K562 (cell line): ENCODE results near the gene SFRP2. TPM values are rescaled to one million over a fixed set of nuclear protein-coding genes. Genes with fewer than 3 reads are reported as not detected.
A peak's percentile ranks its signal among the peaks of the same experiment; 100 is the strongest.

Source experiments
- ATAC-seq: fragments of 200-7000 bp; cut with Tn5 transposase; 3 replicates; pipeline ENCODE4 v1.9.1; 2020; ENCODE audit warnings: moderate library complexity
- BruUV-seq: library from RNA; stranded (reverse); fragments of 400-500 nt; replicated peaks from 2 replicates; lab custom pipeline; 2021; lab: Mats Ljungman, UMichigan
- CTCF ChIA-PET: fragments of 300-600 bp; formaldehyde crosslinking; extraction: SDS; loops from one replicate; lab custom pipeline; 2021; ENCODE audit warnings: low intra/inter-chr PET ratio; lab: Yijun Ruan, JAX
- POLR2A ChIA-PET: fragments of 300-600, 350-650 bp; sonication (Branson Sonifier 250); formaldehyde crosslinking; extraction: SDS; loops from one replicate; lab custom pipeline; 2021; ENCODE audit warnings: antibody characterized with exemption, inconsistent platforms; lab: Yijun Ruan, JAX
- DNase-seq, 4 experiments: peaks; one replicate each; pipeline versions ENCODE4 v3.0.0 to v3.0.0-alpha.2; 2011 to 2018; ENCODE audit warnings: low spot score in 3 of 4, mixed read lengths in 3 of 4; ENCODE audit errors: extremely low read depth in 1 of 4
- FAIRE-seq: peaks from 2 replicates; lab custom pipeline; 2011; peaks lifted over from hg19 to GRCh38; lab: Jason Lieb, UNC
- H2AFZ ChIP-seq: 2 replicates; pipeline ENCODE4 v1.6.0; 2011; ENCODE audit warnings: low read depth, low read length, control low read depth, inconsistent platforms
- H3K27ac ChIP-seq: fragments of 200-600 bp; 3 replicates; pipeline ENCODE4 v1.8.0; 2011; ENCODE audit warnings: low read depth, mild to moderate bottlenecking, control low read depth, inconsistent platforms, low read length, moderate library complexity, mixed read lengths; ENCODE audit errors: extremely low read depth
- H3K27me3 ChIP-seq, 2 experiments: fragments of 300-600 bp in 1 of 2; 2 replicates in 1 of 2; 3 replicates in 1 of 2; pipeline versions ENCODE4 v1.6.0 to v1.8.0; 2011; ENCODE audit warnings: inconsistent platforms in 2 of 2, low read length in 2 of 2, mild to moderate bottlenecking in 1 of 2, mixed read lengths in 1 of 2, moderate library complexity in 1 of 2; ENCODE audit not compliant: control insufficient read depth in 2 of 2, insufficient read depth in 2 of 2
- H3K36me3 ChIP-seq: fragments of 300-600 bp; 3 replicates; pipeline ENCODE4 v1.8.0; 2011; ENCODE audit warnings: mild to moderate bottlenecking, low read length, inconsistent platforms; ENCODE audit not compliant: control insufficient read depth, insufficient read depth
- H3K4me1 ChIP-seq, 2 experiments: fragments of 200-600 bp in 1 of 2; replicated peaks in 1 of 2; 2 replicates in 1 of 2; 3 replicates in 1 of 2; pipeline versions ENCODE4 v1.5.1 to v1.8.0; 2011; ENCODE audit warnings: inconsistent platforms in 2 of 2, low read length in 2 of 2, mild to moderate bottlenecking in 1 of 2, mixed read lengths in 1 of 2, moderate library complexity in 1 of 2; ENCODE audit not compliant: control insufficient read depth in 2 of 2, insufficient read depth in 2 of 2
- H3K4me2 ChIP-seq: 2 replicates; pipeline ENCODE4 v1.6.1; 2011; ENCODE audit warnings: low read length, control low read depth, inconsistent platforms, mixed read lengths; ENCODE audit not compliant: insufficient read depth
- H3K4me3 ChIP-seq: fragments of 200-600 bp; sonication (generic), shearing (Covaris generic); 2 replicates; pipeline ENCODE4 v1.5.1; 2016; ENCODE audit warnings: control low read depth, inconsistent platforms
- H3K79me2 ChIP-seq: fragments of 200-600 bp; 3 replicates; pipeline ENCODE4 v1.8.0; 2011; ENCODE audit warnings: low read length, inconsistent platforms; ENCODE audit not compliant: control insufficient read depth, insufficient read depth
- H3K9ac ChIP-seq, 2 experiments: 2 replicates each; pipeline versions ENCODE4 v1.6.0 to v1.6.1; 2011; ENCODE audit warnings: low read depth in 2 of 2, low read length in 2 of 2, control low read depth in 1 of 2, inconsistent platforms in 1 of 2, mild to moderate bottlenecking in 1 of 2, mixed read lengths in 1 of 2; ENCODE audit not compliant: insufficient read depth in 1 of 2
- H3K9me1 ChIP-seq: one replicate; pipeline ENCODE4 v1.6.0; 2011; ENCODE audit warnings: inconsistent platforms, mild to moderate bottlenecking, low read length, moderate library complexity; ENCODE audit not compliant: control insufficient read depth, insufficient read depth
- H3K9me3 ChIP-seq: replicated peaks from 2 replicates; pipeline ENCODE4 v1.5.1; 2011; ENCODE audit warnings: low read depth, low read length, inconsistent platforms; ENCODE audit not compliant: control insufficient read depth, insufficient read depth
- H4K20me1 ChIP-seq: replicated peaks from 2 replicates; pipeline ENCODE4 v1.6.1; 2011; ENCODE audit warnings: low read length, inconsistent platforms, mixed read lengths; ENCODE audit not compliant: control insufficient read depth, insufficient read depth
- BRF1 ChIP-seq: IDR thresholded peaks from 3 replicates; pipeline ENCODE4 v1.6.1; 2011; ENCODE audit warnings: borderline replicate concordance, mild to moderate bottlenecking; ENCODE audit not compliant: insufficient read length; ENCODE audit errors: extremely low read depth
- CBFA2T3 ChIP-seq: fragments of 450-650 bp; IDR thresholded peaks from 2 replicates; pipeline ENCODE4 v1.6.1; 2017
- CXXC5 ChIP-seq: fragments of 250-450 bp; sonication (Bioruptor Pico); IDR thresholded peaks from 2 replicates; pipeline ENCODE4 v1.8.0; 2022; ENCODE audit warnings: inconsistent platforms, mild to moderate bottlenecking, moderate library complexity
- EHMT2 ChIP-seq: fragments of 450-650 bp; IDR thresholded peaks from 2 replicates; pipeline ENCODE4 v1.6.1; 2018; ENCODE audit warnings: antibody characterized with exemption
- ELF2 ChIP-seq: fragments of 250-450 bp; sonication (Bioruptor Pico); IDR thresholded peaks from 2 replicates; pipeline ENCODE4 v1.5.0; 2021; ENCODE audit warnings: mild to moderate bottlenecking
- HDGF ChIP-seq: fragments of 450-650 bp; IDR thresholded peaks from 2 replicates; pipeline ENCODE4 v1.6.1; 2016
- MEIS2 ChIP-seq: fragments of 450-650 bp; IDR thresholded peaks from 2 replicates; pipeline ENCODE4 v1.6.1; 2014; ENCODE audit warnings: mild to moderate bottlenecking; ENCODE audit not compliant: partially characterized antibody
- MYBL2 ChIP-seq, 2 experiments: fragments of 450-650 bp in 1 of 2; sonication (generic) in 1 of 2; formaldehyde crosslinking in 1 of 2; IDR thresholded peaks; 2 replicates each; pipeline versions ENCODE4 v1.6.1 to v1.8.1; 2017 to 2022; ENCODE audit warnings: borderline replicate concordance in 1 of 2, inconsistent platforms in 1 of 2, low read depth in 1 of 2, mild to moderate bottlenecking in 1 of 2, missing genetic modification reagents in 1 of 2, moderate library complexity in 1 of 2
- MYNN ChIP-seq, 2 experiments: sonication (generic); formaldehyde crosslinking in 1 of 2; IDR thresholded peaks; 2 replicates each; pipeline versions ENCODE4 v1.5.0 to v1.6.1; 2016 to 2020; ENCODE audit warnings: antibody characterized with exemption in 1 of 2, missing genetic modification reagents in 1 of 2
- NFIC ChIP-seq: fragments of 450-650 bp; IDR thresholded peaks from 2 replicates; pipeline ENCODE4 v1.6.1; 2017; ENCODE audit warnings: mild to moderate bottlenecking, inconsistent platforms
- RCOR1 ChIP-seq, 2 experiments: IDR thresholded peaks; 2 replicates each; pipeline ENCODE4 v1.6.1; 2012; ENCODE audit warnings: low read depth in 2 of 2, low read length in 2 of 2, borderline replicate concordance in 1 of 2, improper control_type of control experiment in 1 of 2
- RFX5 ChIP-seq: IDR thresholded peaks from 2 replicates; pipeline ENCODE4 v1.6.1; 2011; ENCODE audit warnings: low read depth, mild to moderate bottlenecking, improper control_type of control experiment, low read length
- SRSF9 ChIP-seq: fragments of 200-400 bp; formaldehyde crosslinking; IDR thresholded peaks from 2 replicates; pipeline ENCODE4 v1.6.1; 2017; ENCODE audit warnings: low read depth, low read length, borderline replicate concordance
- TAL1 ChIP-seq: fragments of 450-650 bp; IDR thresholded peaks from 2 replicates; pipeline ENCODE4 v1.6.1; 2016; ENCODE audit warnings: mild to moderate bottlenecking
- TEAD4 ChIP-seq, 2 experiments: sonication (generic) in 1 of 2; formaldehyde crosslinking in 1 of 2; IDR thresholded peaks; 2 replicates each; pipeline versions ENCODE4 v1.6.1 to v1.8.0; 2012 to 2022; ENCODE audit warnings: borderline replicate concordance in 1 of 2, inconsistent platforms in 1 of 2, low read length in 1 of 2, mild to moderate bottlenecking in 1 of 2, missing genetic modification reagents in 1 of 2
- ZNF146 ChIP-seq: IDR thresholded peaks from one replicate; pipeline ENCODE4 v1.6.1; 2018; ENCODE audit warnings: missing compliant biosample characterization; ENCODE audit not compliant: unreplicated experiment
- ZNF212 ChIP-seq: fragments of 450-650 bp; formaldehyde crosslinking; IDR thresholded peaks from 2 replicates; pipeline ENCODE4 v1.4.0; 2020; ENCODE audit warnings: mild to moderate bottlenecking
- WGBS: fragments of 100-300 bp; shearing (Covaris generic); methylation state at CpG from one replicate; pipeline ENCODE4 v1.1.6; 2016; ENCODE audit warnings: low coverage, mixed read lengths; ENCODE audit not compliant: insufficient coverage; ENCODE audit errors: missing lambda C conversion rate; 5-methylcytosine and 5-hydroxymethylcytosine counted together
- in situ Hi-C: fragments of 300-500 bp; cut with MboI; formaldehyde crosslinking; loops from 4 replicates; pipeline ENCODE4 v1.15.0; 2018; ENCODE audit warnings: inconsistent platforms, mixed read lengths
- intact Hi-C: fragments of 100-400 bp; cut with micrococcal nuclease; formaldehyde crosslinking; loops from 2 replicates; pipeline ENCODE4 v1.14.2; 2022
- polyA plus RNA-seq, 8 experiments: library from polyadenylated mRNA; depleted of rRNA in 4 of 8; stranded (reverse) in 5 of 8; unstranded in 3 of 8; fragments of >200 nt; fragmentation: Nextera tagmentation in 2 of 8; fragmentation: Illumina TruSeq in 1 of 8; extraction: Ambion mirVana in 2 of 8; extraction: Trizol in 1 of 8; gene quantifications; 2 replicates each; pipeline versions ENCODE4 v1.2.1 to v1.2.3, GENCODE V29; 2011 to 2014; ENCODE audit warnings: inconsistent platforms in 1 of 8, missing spikeins in 1 of 8
- total RNA-seq, 7 experiments: library from RNA; depleted of rRNA in 6 of 7; stranded (reverse); fragments of >200 nt in 6 of 7; fragmentation: Illumina TruSeq in 2 of 7; extraction: Trizol in 2 of 7; gene quantifications; 2 replicates each; pipeline versions ENCODE4 v1.2.1 to v1.2.3, GENCODE V29; 2011 to 2021; ENCODE audit warnings: low replicate concordance in 1 of 7
- TF ChIP-seq, protein P1 (sequence below): sonication (generic); formaldehyde crosslinking; IDR thresholded peaks from 2 replicates; pipeline ENCODE4 v1.8.0; 2022; ENCODE audit warnings: mild to moderate bottlenecking, missing genetic modification reagents, borderline replicate concordance
- TF ChIP-seq, protein P2 (sequence below): conservative IDR thresholded peaks from 2 replicates; pipeline ENCODE4 v1.6.1; 2011; ENCODE audit warnings: low read depth, mild to moderate bottlenecking, low read length; ENCODE audit not compliant: control insufficient read depth
- TF ChIP-seq, protein P3 (sequence below): fragments of 450-650 bp; IDR thresholded peaks from 2 replicates; pipeline ENCODE4 v1.6.1; 2016

Gene SFRP2
- total and polyA plus RNA-seq, 9 of the 15 experiments (the other 6 are each of a cell fraction or from before 2014, with no cell fraction given) = 0.29 TPM; not detected in 8

DNA sequence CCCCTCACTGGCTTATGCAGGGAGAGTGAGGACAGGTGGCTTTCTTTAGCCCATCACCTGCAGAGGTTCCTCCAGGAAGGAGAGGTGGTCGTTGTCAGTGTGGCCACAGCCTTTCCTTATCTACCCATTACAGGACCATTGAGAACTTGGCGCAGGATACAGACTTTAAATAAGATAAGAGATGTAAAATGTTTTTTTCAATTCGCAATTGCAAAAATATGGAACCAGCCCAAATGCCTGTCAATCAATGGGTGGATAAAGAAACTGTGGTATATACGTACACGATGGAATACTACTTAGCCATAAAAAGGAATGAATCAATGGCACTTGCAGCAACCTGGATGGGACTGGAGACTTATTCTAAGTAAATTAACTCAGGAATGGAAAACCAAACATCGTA, 22.1 kb downstream of the SFRP2 start:
- Histone ChIP-seq H3K27ac (no peak overlapping the region), H3K4me1 (no peaks in the 10 kb centered on the region; a peak in 1 of 5 replicates), H3K9ac (no peak overlapping the region), H3K4me3 (no peak overlapping the region), H2AFZ (no peak overlapping the region), H3K27me3 (0 out of 5 replicates have a peak, but pooled peaks cover 0 to 2% of the 10 kb centered on the region in 2 experiments), H3K9me3 (no peaks in the 10 kb centered on the region; the same call in 1 of the 2 replicates), H4K20me1 (no peaks in the 10 kb centered on the region), H3K4me2 (no peak overlapping the region; the same call in 1 of the 2 replicates), H3K9me1 (no peaks in the 10 kb centered on the region), H3K79me2 (no peaks in the 10 kb centered on the region), H3K36me3 (no peaks in the 10 kb centered on the region)
- DNase-seq (no peak), ATAC-seq (no peak), FAIRE-seq (no peak)
- intact Hi-C loops = no loop called here
- POLR2A ChIA-PET = interaction anchor here (0.6 kb wide), 1 partner anchor 9 kb away, joined by 3 read pairs; no protein-coding TSS in a partner anchor
- no TSS peak for BruUV-seq
- CTCF ChIA-PET = no interaction called here
- in situ Hi-C loops = no loop called here
- 17% methylated on average over 6 of the region's 6 CpGs for WGBS
- TF ChIP-seq NFIC (peak; percentile 55), ZNF212 (CRISPR knock-in tag) (no peak), EHMT2 (no peak), RCOR1 (IDR thresholded peaks at IDR 0.05; ENCODE audit: borderline replicate concordance in 1 of 2, low read depth in 2 of 2, low read length in 2 of 2) (no peak), MYBL2 (IDR thresholded peaks at IDR 0.05; ENCODE audit: low read depth) (no peak), MYBL2 (CRISPR knock-in tag; IDR thresholded peaks at IDR 0.05; ENCODE audit: borderline replicate concordance) (no peak), MYNN (IDR thresholded peaks at IDR 0.05) (no peak), MYNN (CRISPR knock-in tag; IDR thresholded peaks at IDR 0.05) (no peak), MEIS2 (peak; percentile 9), ZNF146 (CRISPR knock-in tag) (peak; percentile 15), RFX5 (no peak), CXXC5 (CRISPR knock-in tag) (0 out of 2 replicates have a peak, but pooled peaks have one; percentile 16), ELF2 (CRISPR knock-in tag) (no peak), CBFA2T3 (peak; percentile 65), BRF1 (no peak), TAL1 (peak; percentile 50), HDGF (no peak), TEAD4 (IDR thresholded peaks at IDR 0.05; ENCODE audit: low read length) (peak; percentile 65), TEAD4 (CRISPR knock-in tag; IDR thresholded peaks at IDR 0.05; ENCODE audit: borderline replicate concordance) (no peak), SRSF9 (no peak)
- TF ChIP-seq, protein P1, sequence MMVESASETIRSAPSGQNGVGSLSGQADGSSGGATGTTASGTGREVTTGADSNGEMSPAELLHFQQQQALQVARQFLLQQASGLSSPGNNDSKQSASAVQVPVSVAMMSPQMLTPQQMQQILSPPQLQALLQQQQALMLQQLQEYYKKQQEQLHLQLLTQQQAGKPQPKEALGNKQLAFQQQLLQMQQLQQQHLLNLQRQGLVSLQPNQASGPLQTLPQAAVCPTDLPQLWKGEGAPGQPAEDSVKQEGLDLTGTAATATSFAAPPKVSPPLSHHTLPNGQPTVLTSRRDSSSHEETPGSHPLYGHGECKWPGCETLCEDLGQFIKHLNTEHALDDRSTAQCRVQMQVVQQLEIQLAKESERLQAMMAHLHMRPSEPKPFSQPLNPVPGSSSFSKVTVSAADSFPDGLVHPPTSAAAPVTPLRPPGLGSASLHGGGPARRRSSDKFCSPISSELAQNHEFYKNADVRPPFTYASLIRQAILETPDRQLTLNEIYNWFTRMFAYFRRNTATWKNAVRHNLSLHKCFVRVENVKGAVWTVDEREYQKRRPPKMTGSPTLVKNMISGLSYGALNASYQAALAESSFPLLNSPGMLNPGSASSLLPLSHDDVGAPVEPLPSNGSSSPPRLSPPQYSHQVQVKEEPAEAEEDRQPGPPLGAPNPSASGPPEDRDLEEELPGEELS (CRISPR knock-in tag) = no peak
- TF ChIP-seq, protein P2, sequence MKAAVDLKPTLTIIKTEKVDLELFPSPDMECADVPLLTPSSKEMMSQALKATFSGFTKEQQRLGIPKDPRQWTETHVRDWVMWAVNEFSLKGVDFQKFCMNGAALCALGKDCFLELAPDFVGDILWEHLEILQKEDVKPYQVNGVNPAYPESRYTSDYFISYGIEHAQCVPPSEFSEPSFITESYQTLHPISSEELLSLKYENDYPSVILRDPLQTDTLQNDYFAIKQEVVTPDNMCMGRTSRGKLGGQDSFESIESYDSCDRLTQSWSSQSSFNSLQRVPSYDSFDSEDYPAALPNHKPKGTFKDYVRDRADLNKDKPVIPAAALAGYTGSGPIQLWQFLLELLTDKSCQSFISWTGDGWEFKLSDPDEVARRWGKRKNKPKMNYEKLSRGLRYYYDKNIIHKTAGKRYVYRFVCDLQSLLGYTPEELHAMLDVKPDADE = no peak
- TF ChIP-seq, protein P3, sequence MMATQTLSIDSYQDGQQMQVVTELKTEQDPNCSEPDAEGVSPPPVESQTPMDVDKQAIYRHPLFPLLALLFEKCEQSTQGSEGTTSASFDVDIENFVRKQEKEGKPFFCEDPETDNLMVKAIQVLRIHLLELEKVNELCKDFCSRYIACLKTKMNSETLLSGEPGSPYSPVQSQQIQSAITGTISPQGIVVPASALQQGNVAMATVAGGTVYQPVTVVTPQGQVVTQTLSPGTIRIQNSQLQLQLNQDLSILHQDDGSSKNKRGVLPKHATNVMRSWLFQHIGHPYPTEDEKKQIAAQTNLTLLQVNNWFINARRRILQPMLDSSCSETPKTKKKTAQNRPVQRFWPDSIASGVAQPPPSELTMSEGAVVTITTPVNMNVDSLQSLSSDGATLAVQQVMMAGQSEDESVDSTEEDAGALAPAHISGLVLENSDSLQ = peak; percentile 88
